HG02981 (cell line): Measurements from ENCODE around the gene EYA2.
"Not testable (repeated sequence)": the region's sequence is repeated elsewhere in the genome, so short reads cannot be mapped to it uniquely, and the experiment has no call there.

Experiments used
- ATAC-seq: cut with Tn5 transposase; IDR thresholded peaks from one replicate; pipeline ENCODE4 v1.9.1; 2021; ENCODE audit warnings: mild to moderate bottlenecking, moderate library complexity; ENCODE audit not compliant: unreplicated experiment

EYA2 gene

GRCh38 chr20:46929902-46930301 is 35.3 kb downstream of the EYA2 start:
- no peak for ATAC-seq

GRCh38 chr20:46930640-46931339 is 36.1 kb downstream of the EYA2 start:
- no peak for ATAC-seq

- ATAC-seq: no peak
Observed at GRCh38 chr20:46931699-46932098, 37.1 kb downstream of the EYA2 start.

- not testable (repeated sequence) for ATAC-seq
Observed at GRCh38 chr20:46932439-46932838, 37.8 kb downstream of the EYA2 start.

GRCh38 chr20:46933150-46933549 is 38.5 kb downstream of the EYA2 start:
- no peak for ATAC-seq

GRCh38 chr20:46934746-46935287 is 40.2 kb downstream of the EYA2 start:
- no peak for ATAC-seq

- ATAC-seq: no peak
Observed at GRCh38 chr20:46935394-46936017, 40.9 kb downstream of the EYA2 start.

GRCh38 chr20:46936415-46937156 is 41.9 kb downstream of the EYA2 start:
- no peak for ATAC-seq

GRCh38 chr20:46937157-46937523 is 42.5 kb downstream of the EYA2 start:
- no peak for ATAC-seq

- no peak for ATAC-seq
Observed at GRCh38 chr20:46937533-46938226, 43.0 kb downstream of the EYA2 start.

- ATAC-seq: no peak
Observed at GRCh38 chr20:46938434-46938833, 43.8 kb downstream of the EYA2 start.

- ATAC-seq: no peak
Observed at GRCh38 chr20:46939031-46939965, 44.7 kb downstream of the EYA2 start.

- ATAC-seq: no peak
Observed at GRCh38 chr20:46940616-46941015, 46.0 kb downstream of the EYA2 start.

GRCh38 chr20:46941404-46941803 is 46.8 kb downstream of the EYA2 start:
- ATAC-seq: no peak

- no peak for ATAC-seq
Observed at GRCh38 chr20:46943861-46944591, 49.4 kb downstream of the EYA2 start.

GRCh38 chr20:46945465-46945864 is 50.8 kb downstream of the EYA2 start:
- no peak for ATAC-seq

GRCh38 chr20:46946181-46946624 is 51.6 kb downstream of the EYA2 start:
- ATAC-seq: no peak

GRCh38 chr20:46946796-46947195 is 52.2 kb downstream of the EYA2 start:
- no peak for ATAC-seq

- ATAC-seq: no peak
Observed at GRCh38 chr20:46948081-46948480, 53.4 kb downstream of the EYA2 start.
